Measurements from ENCODE around the gene IREB2.

The IREB2 gene

DNA sequence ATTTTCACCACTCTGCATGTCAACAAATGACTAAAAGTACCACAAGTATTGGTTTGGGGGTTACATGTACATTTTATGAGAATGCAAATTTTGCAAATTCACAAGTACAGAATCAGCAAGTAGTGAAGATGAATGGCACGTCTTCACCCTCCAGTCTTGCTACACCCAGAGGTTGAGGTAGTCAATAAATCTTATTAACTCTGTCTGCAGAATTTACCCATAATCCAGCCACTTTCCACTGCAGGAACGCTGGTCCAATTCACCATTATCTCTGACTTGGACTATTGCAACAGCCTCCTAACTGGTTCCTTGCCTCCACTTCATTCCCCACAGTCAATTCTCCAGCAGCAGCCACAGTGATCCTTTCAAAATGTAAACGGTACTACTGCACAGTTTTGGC, 112.8 kb downstream of the IREB2 start:
- DNase-seq (ENCODE audit: low spot score) = no peak

All from CD4-positive, alpha-beta T cell treated with Interleukin-15 for 4 hours (primary cell).